Esophagus muscularis mucosa (tissue), 4 donors: ENCODE results near the gene CDHR5. TPM values are rescaled to one million over a fixed set of nuclear protein-coding genes. Genes with fewer than 3 reads are reported as not detected.
"Not testable (repeated sequence)": the region's sequence is repeated elsewhere in the genome, so short reads cannot be mapped to it uniquely, and the experiment has no call there.

Source experiments
- DNase-seq: peaks from one replicate; pipeline ENCODE4 v3.0.0-alpha.2; 2017; ENCODE audit errors: extremely low spot score
- H3K27ac ChIP-seq, 4 donors: fragments of 200-600 bp; sonication (generic); replicated peaks in 1 of 4; 1 replicate in 3 of 4; 2 replicates in 1 of 4; pipeline ENCODE4 v1.5.1; 2016 to 2019; ENCODE audit warnings: mild to moderate bottlenecking in 1 of 4
- H3K27me3 ChIP-seq, 4 donors: fragments of 200-600 bp; sonication (generic); one replicate each; pipeline versions ENCODE4 v1.5.1 to v1.6.0; 2016 to 2019
- H3K36me3 ChIP-seq, 4 donors: fragments of 200-600 bp; sonication (generic); one replicate each; pipeline ENCODE4 v1.5.1; 2016 to 2019
- H3K4me1 ChIP-seq, 4 donors: fragments of 200-600 bp; sonication (generic); one replicate each; pipeline ENCODE4 v1.5.1; 2016 to 2019
- H3K4me3 ChIP-seq, 4 donors: fragments of 200-600 bp; sonication (generic); 1 replicate in 2 of 4; 2 replicates in 2 of 4; pipeline ENCODE4 v1.5.1; 2016 to 2019; ENCODE audit warnings: mild to moderate bottlenecking in 4 of 4, moderate library complexity in 1 of 4
- H3K9me3 ChIP-seq, 4 donors: fragments of 200-600 bp; sonication (generic); 1 replicate in 3 of 4; 2 replicates in 1 of 4; pipeline ENCODE4 v1.5.1; 2016 to 2019
- CTCF ChIP-seq, 3 experiments: fragments of 200-600 bp in 2 of 3; fragments of 450-650 bp in 1 of 3; sonication (generic) in 2 of 3; IDR thresholded peaks; one replicate each; pipeline ENCODE4 v1.5.1; 2017 to 2019; ENCODE audit warnings: antibody characterized with exemption in 3 of 3, mild to moderate bottlenecking in 2 of 3, moderate library complexity in 1 of 3
- EP300 ChIP-seq: sonication (generic); formaldehyde crosslinking; IDR thresholded peaks from one replicate; pipeline ENCODE4 v1.6.1; 2017; ENCODE audit warnings: antibody characterized with exemption
- POLR2A ChIP-seq: fragments of 450-650 bp; IDR thresholded peaks from one replicate; pipeline ENCODE4 v1.6.1; 2017; ENCODE audit warnings: antibody characterized with exemption, moderate library complexity, mild to moderate bottlenecking, low read depth
- POLR2AphosphoS5 ChIP-seq, 2 donors: sonication (generic); formaldehyde crosslinking; IDR thresholded peaks; one replicate each; pipeline ENCODE4 v1.6.1; 2017; ENCODE audit warnings: antibody characterized with exemption in 2 of 2
- WGBS: methylation state at CpG from one replicate; pipeline ENCODE4 v1.1.5; 2018; 5-methylcytosine and 5-hydroxymethylcytosine counted together
- intact Hi-C: fragments of 100-400 bp; cut with DNase I; formaldehyde crosslinking; loops from one replicate; pipeline ENCODE4 v1.15.1; 2023
- total RNA-seq, 4 donors: library from RNA; depleted of rRNA; stranded (reverse); fragments of >200 nt; gene quantifications; one replicate each; pipeline versions ENCODE4 v1.1.0 to v1.2.1, GENCODE V29; 2016

Gene CDHR5
- total RNA-seq, 4 donors from 2014 or later = 1.3 TPM; not detected in 3

- TF ChIP-seq CTCF (IDR thresholded peaks at IDR 0.05) (no peak), EP300 (no peak), POLR2A (no peak), POLR2AphosphoS5 (IDR thresholded peaks at IDR 0.05) (no peak)
- peaks cover 16 to 82% (median 59%) of the 10 kb centered on the region in 4 donors for H3K36me3 ChIP-seq
- peaks cover 0 to 6% (median 0%) of the 10 kb centered on the region in 4 donors for H3K4me1 ChIP-seq
- H3K9me3 ChIP-seq = no peaks in the 10 kb centered on the region
- no peak for DNase-seq
- 90% methylated on average over 14 of the region's 16 CpGs for WGBS
- no peaks in the 10 kb centered on the region for H3K27me3 ChIP-seq
- no peak overlapping the region for H3K27ac ChIP-seq
- H3K4me3 ChIP-seq = no peak overlapping the region
- intact Hi-C loops = no loop called here
Observed at GRCh38 chr11:659532-660085, 34.9 kb upstream of the CDHR5 start.

- Histone ChIP-seq H3K27ac (no peak overlapping the region), H3K27me3 (no peaks in the 10 kb centered on the region), H3K9me3 (no peaks in the 10 kb centered on the region), H3K4me1 (peaks cover 0 to 3% (median 0%) of the 10 kb centered on the region in 4 donors), H3K36me3 (peaks cover 16 to 86% (median 61%) of the 10 kb centered on the region in 4 donors), H3K4me3 (no peak overlapping the region)
- no peak for DNase-seq
- intact Hi-C loops = no loop called here
- WGBS = 92% methylated on average over 14 of the region's 14 CpGs
- TF ChIP-seq EP300 (no peak), POLR2A (no peak), POLR2AphosphoS5 (IDR thresholded peaks at IDR 0.05) (no peak), CTCF (IDR thresholded peaks at IDR 0.05) (no peak)
Observed at GRCh38 chr11:657691-658126, 33.0 kb upstream of the CDHR5 start.

- whole genome bisulfite sequencing = 80% methylated on average over 7 of the region's 7 CpGs
- intact Hi-C loops = no loop called here
- no peaks in the 10 kb centered on the region for H3K9me3 ChIP-seq
- peaks cover 20 to 80% (median 54%) of the 10 kb centered on the region in 4 donors for H3K36me3 ChIP-seq
- H3K27me3 ChIP-seq = no peaks in the 10 kb centered on the region
- no peak overlapping the region for H3K27ac ChIP-seq
- no peaks in the 10 kb centered on the region for H3K4me1 ChIP-seq
- DNase-seq = no peak
- TF ChIP-seq POLR2A (no peak), CTCF (IDR thresholded peaks at IDR 0.05) (no peak), EP300 (no peak), POLR2AphosphoS5 (IDR thresholded peaks at IDR 0.05) (no peak)
- no peak overlapping the region for H3K4me3 ChIP-seq
Observed at GRCh38 chr11:656866-657265, 32.1 kb upstream of the CDHR5 start.

- Histone ChIP-seq H3K27me3 (no peaks in the 10 kb centered on the region), H3K27ac (no peak overlapping the region), H3K4me1 (no peaks in the 10 kb centered on the region), H3K9me3 (no peaks in the 10 kb centered on the region), H3K4me3 (no peak overlapping the region), H3K36me3 (peaks cover 20 to 78% (median 49%) of the 10 kb centered on the region in 4 donors)
- intact Hi-C loops = no loop called here
- DNase-seq = no peak
- WGBS = 91% methylated on average over 6 of the region's 14 CpGs
- no peak for TF ChIP-seq POLR2AphosphoS5 (IDR thresholded peaks at IDR 0.05)
- TF ChIP-seq EP300 = no peak
- no peak for TF ChIP-seq POLR2A
Observed at GRCh38 chr11:656426-656825, 31.7 kb upstream of the CDHR5 start.

GRCh38 chr11:655036-655726 is 30.4 kb upstream of the CDHR5 start:
- 92% methylated on average over 29 of the region's 30 CpGs for WGBS
- no peak for TF ChIP-seq POLR2AphosphoS5 (IDR thresholded peaks at IDR 0.05)
- no peak for TF ChIP-seq EP300
- TF ChIP-seq POLR2A = no peak
- TF ChIP-seq CTCF (IDR thresholded peaks at IDR 0.05) = no peak
- no peaks in the 10 kb centered on the region for H3K4me1 ChIP-seq
- peaks cover 20 to 79% (median 44%) of the 10 kb centered on the region in 4 donors for H3K36me3 ChIP-seq
- H3K4me3 ChIP-seq = no peak overlapping the region
- H3K27ac ChIP-seq = no peak overlapping the region
- H3K27me3 ChIP-seq = no peaks in the 10 kb centered on the region
- intact Hi-C loops = no loop called here
- no peak for DNase-seq
- H3K9me3 ChIP-seq = no peaks in the 10 kb centered on the region

GRCh38 chr11:654444-654843 is 29.7 kb upstream of the CDHR5 start:
- H3K4me3 ChIP-seq, H3K9me3 ChIP-seq, H3K27ac ChIP-seq, H3K4me1 ChIP-seq, DNase-seq, H3K27me3 ChIP-seq, intact Hi-C loops: not testable (repeated sequence)
- H3K36me3 ChIP-seq = peaks cover 16 to 75% (median 38%) of the 10 kb centered on the region in 4 donors
- WGBS = 91% methylated on average over 6 of the region's 12 CpGs
